ENCODE results near the gene MACROD2. TPM values are rescaled to one million over a fixed set of nuclear protein-coding genes. Genes with fewer than 3 reads are reported as not detected.

The MACROD2 gene
- polyA plus RNA-seq, 2 of the 4 experiments (the other 2 are of a cell fraction), result 0.96 to 1.3 TPM

GRCh38 chr20:15494851-15495250 lies 1499.5 kb downstream of the MACROD2 start:
- 3% methylated on average over 2 of the region's 2 CpGs for whole genome bisulfite sequencing (ENCODE audit: missing lambda C conversion rate)
- TF ChIP-seq SREBF2 (IDR thresholded peaks at IDR 0.05), result no peak
- no peak for TF ChIP-seq HDAC2 (IDR thresholded peaks at IDR 0.05)
- TF ChIP-seq HEYL (CRISPR knock-in tag; IDR thresholded peaks at IDR 0.05), result no peak
- no peak for TF ChIP-seq NFE2L2 (conservative IDR thresholded peaks at IDR 0.05; ENCODE audit: low read length)
- no peak for TF ChIP-seq RNF2 (IDR thresholded peaks at IDR 0.05; ENCODE audit: borderline replicate concordance, low read depth)
- no peak for TF ChIP-seq BHLHE40 (IDR thresholded peaks at IDR 0.05; ENCODE audit: low read depth, low read length)
- no peak for TF ChIP-seq FOXS1 (CRISPR knock-in tag; IDR thresholded peaks at IDR 0.05)
- TF ChIP-seq RCOR1 (IDR thresholded peaks at IDR 0.05; ENCODE audit: low read depth, low read length), result no peak
- no peak for TF ChIP-seq CBX8 (IDR thresholded peaks at IDR 0.05)
- TF ChIP-seq FOSL2 (IDR thresholded peaks at IDR 0.05), result no peak
- no peak for TF ChIP-seq FOSL2 (CRISPR knock-in tag; IDR thresholded peaks at IDR 0.05)
- TF ChIP-seq REST (IDR thresholded peaks at IDR 0.05), result no peak
- ATAC-seq, result no peak
- no peak for FAIRE-seq
- Histone ChIP-seq H3K4me1 (no peaks in the 10 kb centered on the region), H3K27ac (no peak overlapping the region), H3K9me3 (no peaks in the 10 kb centered on the region), H3K4me2 (no peak overlapping the region), H3K4me3 (no peak overlapping the region)
- POLR2A ChIA-PET, result no interaction called here
- CTCF ChIA-PET, result interaction anchor here (0.6 kb wide), 1 partner anchor 517 kb away, joined by 3 read pairs; no protein-coding TSS in a partner anchor
- no peak for DNase-seq (ENCODE audit: low read depth in 1 of 2, low spot score in 1 of 2)

DNA sequence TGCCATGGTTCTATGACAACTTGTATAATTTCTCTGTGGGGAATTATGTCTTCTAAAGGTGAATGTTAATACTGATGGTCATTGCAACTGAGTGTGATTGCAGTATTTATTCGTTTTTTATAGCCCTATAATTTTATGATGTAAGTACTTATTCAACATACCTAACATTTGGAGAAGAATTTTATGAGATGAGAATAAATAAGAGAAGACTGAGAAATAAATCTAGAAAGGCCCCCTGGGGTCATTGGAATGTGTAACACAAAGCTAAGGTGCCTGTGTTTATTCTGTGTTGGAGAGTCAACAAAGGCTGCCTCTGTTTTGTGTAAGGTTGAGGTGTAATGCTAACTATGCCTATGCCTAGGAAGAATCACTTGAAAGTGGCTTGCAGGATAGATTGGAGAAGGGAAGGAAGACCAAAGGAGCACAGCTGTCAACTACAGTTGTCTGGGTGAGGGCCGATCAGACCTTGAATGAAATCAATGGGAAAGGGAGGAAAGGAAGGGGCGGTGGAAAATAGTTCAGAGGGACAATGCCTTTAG lies 1501.3 kb downstream of the MACROD2 start:
- POLR2A ChIA-PET, result no interaction called here
- TF ChIP-seq RCOR1 (IDR thresholded peaks at IDR 0.05; ENCODE audit: low read depth, low read length), result no peak
- TF ChIP-seq PBX3 (IDR thresholded peaks at IDR 0.05), result no peak
- no peak for TF ChIP-seq KDM5A (IDR thresholded peaks at IDR 0.05)
- TF ChIP-seq HOXA7 (CRISPR knock-in tag; IDR thresholded peaks at IDR 0.05), result no peak
- no peak for TF ChIP-seq CEBPB (IDR thresholded peaks at IDR 0.05)
- no peak for TF ChIP-seq RFX5 (IDR thresholded peaks at IDR 0.05)
- TF ChIP-seq CBX2 (IDR thresholded peaks at IDR 0.05; ENCODE audit: borderline replicate concordance, low read depth), result no peak
- TF ChIP-seq CHD2 (IDR thresholded peaks at IDR 0.05; ENCODE audit: low read length, partially characterized antibody), result no peak
- TF ChIP-seq NR3C1 (IDR thresholded peaks at IDR 0.05), result no peak
- no peak for TF ChIP-seq TP53 (CRISPR knock-in tag; IDR thresholded peaks at IDR 0.05)
- no peak for TF ChIP-seq EHF (CRISPR knock-in tag; IDR thresholded peaks at IDR 0.05)
- no peak for TF ChIP-seq BCL3 (IDR thresholded peaks at IDR 0.05)
- TF ChIP-seq ZNF302 (CRISPR knock-in tag; IDR thresholded peaks at IDR 0.05), result no peak
- no peak for TF ChIP-seq USF2 (IDR thresholded peaks at IDR 0.05)
- TF ChIP-seq GATA3 (IDR thresholded peaks at IDR 0.05; ENCODE audit: borderline replicate concordance), result no peak
- no peak for TF ChIP-seq RNF2 (IDR thresholded peaks at IDR 0.05; ENCODE audit: borderline replicate concordance, low read depth)
- Histone ChIP-seq H3K27ac (no peak overlapping the region), H3K4me2 (no peak overlapping the region), H3K9me3 (no peaks in the 10 kb centered on the region), H3K4me1 (no peaks in the 10 kb centered on the region), H3K4me3 (no peak overlapping the region)
- FAIRE-seq (no peak), DNase-seq (ENCODE audit: low read depth in 1 of 2, low spot score in 1 of 2) (no peak), ATAC-seq (no peak)
- 24% methylated on average over 3 of the region's 3 CpGs for WGBS (ENCODE audit: missing lambda C conversion rate)
- CTCF ChIA-PET, result no interaction called here

Data from A549 (cell line).